ENCODE measurements around the gene ACSS3.

The ACSS3 gene

GRCh38 chr12:81257947-81258551 is 180.2 kb downstream of the ACSS3 start:
- no peak overlapping the region for H3K4me3 ChIP-seq

DNA sequence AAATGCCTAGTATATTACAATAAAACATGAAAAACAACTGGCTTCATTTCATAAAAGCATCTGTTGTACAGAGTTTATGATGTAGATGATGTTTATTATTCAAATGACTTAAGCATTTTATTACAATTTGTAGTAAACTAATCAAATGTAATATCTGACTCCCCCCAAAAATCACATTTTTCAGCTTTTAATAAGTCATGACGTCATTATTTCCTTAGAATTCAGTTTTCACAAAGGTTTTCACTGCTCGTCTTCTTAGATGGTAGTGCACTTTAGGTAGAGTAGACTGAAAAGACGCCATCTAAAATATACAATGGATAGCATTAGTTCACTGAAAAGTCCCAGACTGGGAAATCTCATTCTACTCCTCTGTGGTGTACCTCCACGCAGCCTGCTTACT is 181.5 kb downstream of the ACSS3 start:
- H4K20me1 ChIP-seq = no peaks in the 10 kb centered on the region
- no peaks in the 10 kb centered on the region for H3K36me3 ChIP-seq
- H3K9ac ChIP-seq = no peak overlapping the region
- no peaks in the 10 kb centered on the region for H3K9me3 ChIP-seq (replicated peaks in 1 of 11)
- H3K27me3 ChIP-seq = no peaks in the 10 kb centered on the region
- H3K27ac ChIP-seq = no peak overlapping the region
- H3K4me3 ChIP-seq = no peak overlapping the region
- no peak overlapping the region for H3K4me2 ChIP-seq
- no peak for TF ChIP-seq Cebpa-rat (IDR thresholded peaks at IDR 0.05)
- H3K4me1 ChIP-seq = no peaks in the 10 kb centered on the region; a peak in 1 of 20 replicates

More at GRCh38 chr12:81257947-81258551, 180.2 kb downstream of the ACSS3 start:
- no peaks in the 10 kb centered on the region for H3K36me3 ChIP-seq
- TF ChIP-seq Cebpa-rat (IDR thresholded peaks at IDR 0.05) = no peak
- no peaks in the 10 kb centered on the region; a peak in 1 of 20 replicates for H3K4me1 ChIP-seq
- H3K27me3 ChIP-seq = no peaks in the 10 kb centered on the region
- H3K9me3 ChIP-seq (replicated peaks in 1 of 11) = no peaks in the 10 kb centered on the region
- H4K20me1 ChIP-seq = no peaks in the 10 kb centered on the region
- peak overlapping the region in 3 of 11 experiments; percentile 2 to 21 (median 17); a peak in 1 of 22 replicates for H3K4me2 ChIP-seq
- H3K27ac ChIP-seq = no peak overlapping the region
- H3K9ac ChIP-seq = no peak overlapping the region

DNA sequence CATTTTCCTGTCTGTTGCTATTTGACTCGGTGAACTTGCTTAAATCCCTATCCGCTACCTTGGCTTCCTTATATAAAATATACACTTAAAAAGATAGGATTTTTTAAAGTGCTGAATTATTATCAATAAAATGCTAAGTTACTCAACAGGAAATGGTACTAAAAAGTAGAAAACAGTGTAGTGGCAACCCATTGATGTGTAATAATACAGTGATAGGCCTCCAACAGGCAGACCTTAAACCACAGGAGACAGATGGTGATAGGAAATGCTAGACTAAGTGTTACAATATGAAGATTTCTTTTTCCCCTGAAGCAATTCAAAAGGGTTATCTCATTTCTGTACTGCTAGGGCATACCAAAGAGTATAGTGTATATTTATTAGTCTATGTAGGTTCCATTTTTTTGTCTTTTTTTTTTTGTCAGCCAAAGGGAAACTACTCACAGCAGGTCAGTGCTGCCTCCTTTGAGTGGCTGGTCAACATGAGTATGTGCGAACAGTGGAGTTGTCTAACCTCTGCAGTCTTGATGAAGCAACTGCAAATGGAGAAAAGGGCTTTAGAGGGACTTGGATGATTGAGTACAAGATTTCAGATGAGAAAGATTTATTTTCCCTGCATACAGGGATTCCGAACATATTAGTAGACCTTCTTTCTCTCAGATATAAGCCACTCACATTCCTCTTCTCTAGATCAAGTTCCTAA is 183.8 kb downstream of the ACSS3 start:
- no peak overlapping the region for H3K9ac ChIP-seq
- no peak overlapping the region for H3K4me2 ChIP-seq
- H4K20me1 ChIP-seq = no peaks in the 10 kb centered on the region
- H3K4me3 ChIP-seq = no peak overlapping the region
- no peaks in the 10 kb centered on the region for H3K27me3 ChIP-seq
- H3K4me1 ChIP-seq = no peaks in the 10 kb centered on the region; a peak in 1 of 20 replicates
- no peaks in the 10 kb centered on the region for H3K9me3 ChIP-seq (replicated peaks in 1 of 11)
- no peaks in the 10 kb centered on the region for H3K36me3 ChIP-seq
- no peak overlapping the region for H3K27ac ChIP-seq
- TF ChIP-seq Cebpa-rat (IDR thresholded peaks at IDR 0.05) = no peak

GRCh38 chr12:81263072-81263471 is 185.2 kb downstream of the ACSS3 start:
- H3K27me3 ChIP-seq = no peaks in the 10 kb centered on the region
- no peaks in the 10 kb centered on the region; a peak in 1 of 20 replicates for H3K4me1 ChIP-seq
- H3K9me3 ChIP-seq (replicated peaks in 1 of 11) = no peaks in the 10 kb centered on the region

GRCh38 chr12:81270385-81270784 is 192.5 kb downstream of the ACSS3 start:
- Histone ChIP-seq H3K27me3 (no peaks in the 10 kb centered on the region), H3K9me3 (replicated peaks in 1 of 11) (no peaks in the 10 kb centered on the region), H3K27ac (no peak overlapping the region), H4K20me1 (no peaks in the 10 kb centered on the region), H3K4me3 (no peak overlapping the region), H3K36me3 (no peaks in the 10 kb centered on the region), H3K4me1 (no peaks in the 10 kb centered on the region), H3K9ac (no peak overlapping the region), H3K4me2 (no peak overlapping the region)
- TF ChIP-seq Cebpa-rat (IDR thresholded peaks at IDR 0.05) = no peak

More at GRCh38 chr12:81263072-81263471, 185.2 kb downstream of the ACSS3 start:
- Histone ChIP-seq H3K36me3 (no peaks in the 10 kb centered on the region), H3K9ac (no peak overlapping the region), H3K4me3 (no peak overlapping the region), H3K27ac (no peak overlapping the region), H3K4me2 (no peak overlapping the region), H4K20me1 (no peaks in the 10 kb centered on the region)
- TF ChIP-seq Cebpa-rat (IDR thresholded peaks at IDR 0.05) = no peak

- no peaks in the 10 kb centered on the region for H4K20me1 ChIP-seq
- H3K4me2 ChIP-seq = no peak overlapping the region
- H3K27me3 ChIP-seq = no peaks in the 10 kb centered on the region
- no peak overlapping the region for H3K4me3 ChIP-seq
- no peak overlapping the region for H3K9ac ChIP-seq
- no peaks in the 10 kb centered on the region for H3K36me3 ChIP-seq
- H3K27ac ChIP-seq = no peak overlapping the region
- TF ChIP-seq Cebpa-rat (IDR thresholded peaks at IDR 0.05) = no peak
- no peaks in the 10 kb centered on the region for H3K9me3 ChIP-seq (replicated peaks in 1 of 11)
- H3K4me1 ChIP-seq = no peaks in the 10 kb centered on the region
Measured at GRCh38 chr12:81274637-81275529, 197.0 kb downstream of the ACSS3 start.

- Histone ChIP-seq H3K4me2 (no peak overlapping the region), H3K4me3 (no peak overlapping the region), H3K9me3 (replicated peaks in 1 of 11) (no peaks in the 10 kb centered on the region), H3K27me3 (no peaks in the 10 kb centered on the region), H3K36me3 (no peaks in the 10 kb centered on the region), H3K27ac (no peak overlapping the region), H3K4me1 (no peaks in the 10 kb centered on the region), H4K20me1 (no peaks in the 10 kb centered on the region), H3K9ac (no peak overlapping the region)
- no peak for TF ChIP-seq Cebpa-rat (IDR thresholded peaks at IDR 0.05)
Measured at GRCh38 chr12:81284137-81284536, 206.3 kb downstream of the ACSS3 start.

DNA sequence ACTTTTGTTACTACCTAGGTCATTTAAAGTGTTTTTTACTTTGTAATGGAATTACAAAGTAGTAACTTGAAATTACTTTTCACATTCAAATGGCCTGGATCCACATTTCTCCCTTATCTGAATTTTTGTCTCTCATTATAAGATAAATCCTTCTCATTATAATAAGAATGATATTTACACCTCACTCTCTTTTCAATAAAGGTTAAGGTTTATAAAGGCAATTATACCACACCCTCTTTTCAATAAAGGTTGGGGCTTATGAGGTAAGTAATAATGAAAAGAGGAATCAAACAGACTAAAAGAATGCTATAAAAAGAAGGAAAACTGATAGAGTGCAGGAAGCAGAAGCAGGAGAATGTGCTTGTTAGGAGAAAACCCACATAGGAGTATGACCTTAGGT is 210.8 kb downstream of the ACSS3 start:
- Histone ChIP-seq H3K9me3 (replicated peaks in 1 of 11) (no peaks in the 10 kb centered on the region), H3K36me3 (no peaks in the 10 kb centered on the region), H3K9ac (no peak overlapping the region), H3K27ac (no peak overlapping the region), H3K27me3 (no peaks in the 10 kb centered on the region), H3K4me1 (no peaks in the 10 kb centered on the region), H3K4me3 (no peak overlapping the region), H4K20me1 (no peaks in the 10 kb centered on the region), H3K4me2 (no peak overlapping the region)
- no peak for TF ChIP-seq Cebpa-rat (IDR thresholded peaks at IDR 0.05)
